Activated T-helper 17 cell treated with anti-CD3 and anti-CD28 coated beads, Interleukin-2, amount 50 U/mL, for 72 hours (primary cell): ENCODE data around the gene OR2AK2. TPM values are rescaled to one million over a fixed set of nuclear protein-coding genes. Genes with fewer than 3 reads are reported as not detected.
A peak's percentile ranks its signal among the peaks of the same experiment; 100 is the strongest.
"Not testable (repeated sequence)": the region's sequence is repeated elsewhere in the genome, so short reads cannot be mapped to it uniquely, and the experiment has no call there.

Experiments used
- ATAC-seq: fragments of 150-1000 bp; cut with Tn5 transposase; replicated peaks from 2 replicates; pipeline ENCODE4 v1.10.0; 2021; ENCODE audit warnings: mild to moderate bottlenecking, moderate library complexity
- H3K27ac Mint-ChIP-seq: one replicate; pipeline ENCODE4 v1.8.0; 2022; ENCODE audit warnings: mixed read lengths
- H3K27me3 Mint-ChIP-seq: one replicate; pipeline ENCODE4 v1.8.0; 2022; ENCODE audit warnings: mixed read lengths
- H3K36me3 Mint-ChIP-seq: one replicate; pipeline ENCODE4 v1.8.0; 2022; ENCODE audit warnings: low read depth, mild to moderate bottlenecking, mixed read lengths
- H3K4me1 Mint-ChIP-seq: one replicate; pipeline ENCODE4 v1.8.0; 2022; ENCODE audit warnings: mixed read lengths
- H3K4me3 Mint-ChIP-seq: one replicate; pipeline ENCODE4 v1.8.0; 2022; ENCODE audit warnings: mild to moderate bottlenecking, mixed read lengths
- H3K9me3 Mint-ChIP-seq: one replicate; pipeline ENCODE4 v1.8.0; 2022; ENCODE audit warnings: mixed read lengths
- total RNA-seq, 2 donors: library from RNA; stranded (reverse); gene quantifications; one replicate each; pipeline ENCODE4 v1.2.3, GENCODE V29; 2022

Gene OR2AK2, protein sequence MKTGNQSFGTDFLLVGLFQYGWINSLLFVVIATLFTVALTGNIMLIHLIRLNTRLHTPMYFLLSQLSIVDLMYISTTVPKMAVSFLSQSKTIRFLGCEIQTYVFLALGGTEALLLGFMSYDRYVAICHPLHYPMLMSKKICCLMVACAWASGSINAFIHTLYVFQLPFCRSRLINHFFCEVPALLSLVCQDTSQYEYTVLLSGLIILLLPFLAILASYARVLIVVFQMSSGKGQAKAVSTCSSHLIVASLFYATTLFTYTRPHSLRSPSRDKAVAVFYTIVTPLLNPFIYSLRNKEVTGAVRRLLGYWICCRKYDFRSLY
- total RNA-seq: under 1 TPM in 1 of 2 donors, not detected in 1; 0.26 TPM

DNA sequence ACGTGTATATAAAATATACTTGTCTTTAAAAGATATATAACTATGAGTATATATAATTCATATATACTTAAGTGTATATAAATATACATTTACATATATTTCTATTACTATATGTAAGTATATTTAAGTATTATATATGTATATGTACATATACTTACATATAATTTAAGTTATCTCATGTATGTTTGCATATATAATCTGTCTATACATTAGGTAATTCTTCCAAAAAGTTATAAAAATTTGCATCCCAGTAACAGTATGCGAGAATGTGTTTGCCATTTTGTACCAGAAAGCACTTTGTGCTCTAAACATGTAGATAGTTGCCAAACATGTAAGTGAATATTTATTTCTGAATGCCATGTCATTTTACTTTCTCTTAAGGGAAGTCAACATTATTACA lies at the start of gene OR2AK2:
Gene OR2AK2 (plus strand): TSS at position 301 of the 400 bp plus-strand sequence. CDS start 144 bp downstream, outside the sequence.
- Mint-ChIP-seq H3K36me3 (no peaks in the 10 kb centered on the region), H3K9me3 (peaks cover 9% of the 10 kb centered on the region), H3K27me3 (no peaks in the 10 kb centered on the region), H3K4me3 (no peak within 1 kb of the TSS), H3K27ac (no peak within 1 kb of the TSS), H3K4me1 (no peaks in the 10 kb centered on the region)
- no peak for ATAC-seq

DNA sequence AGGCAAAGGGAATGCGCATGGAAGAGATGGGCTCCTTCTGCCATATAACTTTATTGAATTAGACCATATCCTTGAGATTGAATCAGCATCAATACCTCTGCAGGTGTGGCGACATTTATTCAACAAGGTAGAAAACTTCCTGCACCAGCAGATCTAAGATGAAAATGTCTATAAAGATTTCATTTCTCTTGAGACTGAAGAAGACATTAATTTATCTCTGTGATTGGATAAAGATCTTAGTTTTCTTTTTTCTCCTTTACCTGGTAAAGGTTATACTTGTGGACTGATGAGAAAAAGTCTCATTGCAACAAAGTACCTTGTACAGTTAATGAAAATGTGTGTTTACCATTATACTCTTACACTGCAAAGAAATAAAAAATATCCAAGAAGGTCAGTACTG lies 45.1 kb upstream of the OR2AK2 start, which contains the start of gene OR2T8:
Gene OR2T8 (plus strand): TSS at position 301 of the 400 bp plus-strand sequence. CDS start 766 bp downstream, outside the sequence.
- no peak within 1 kb of the TSS for H3K4me3 Mint-ChIP-seq
- H3K36me3 Mint-ChIP-seq: no peaks in the 10 kb centered on the region
- no peaks in the 10 kb centered on the region for H3K9me3 Mint-ChIP-seq
- ATAC-seq: no peak
- peaks cover 10% of the 10 kb centered on the region for H3K27me3 Mint-ChIP-seq
- no peaks in the 10 kb centered on the region for H3K4me1 Mint-ChIP-seq
- no peak within 1 kb of the TSS for H3K27ac Mint-ChIP-seq

GRCh38 chr1:247923941-247924340 lies 41.1 kb upstream of the OR2AK2 start:
- Mint-ChIP-seq H3K36me3 (no peaks in the 10 kb centered on the region), H3K9me3 (no peaks in the 10 kb centered on the region), H3K27me3 (peaks cover 4% of the 10 kb centered on the region), H3K4me3 (no peak overlapping the region), H3K4me1 (no peaks in the 10 kb centered on the region), H3K27ac (no peak overlapping the region)
- ATAC-seq: no peak

- Mint-ChIP-seq H3K9me3 (no peaks in the 10 kb centered on the region), H3K27me3 (peaks cover 4% of the 10 kb centered on the region), H3K36me3 (no peaks in the 10 kb centered on the region), H3K4me3 (no peak within 1 kb of the TSS), H3K27ac (no peak within 1 kb of the TSS), H3K4me1 (no peaks in the 10 kb centered on the region)
- ATAC-seq: no peak
Measured at GRCh38 chr1:247924868-247925267, 40.2 kb upstream of the OR2AK2 start, which contains the start of gene OR2AJ1. TSS of gene OR2AJ1 (plus strand) at chr1:247924889. CDS start at chr1:247933769, 8,880 bp downstream.

DNA sequence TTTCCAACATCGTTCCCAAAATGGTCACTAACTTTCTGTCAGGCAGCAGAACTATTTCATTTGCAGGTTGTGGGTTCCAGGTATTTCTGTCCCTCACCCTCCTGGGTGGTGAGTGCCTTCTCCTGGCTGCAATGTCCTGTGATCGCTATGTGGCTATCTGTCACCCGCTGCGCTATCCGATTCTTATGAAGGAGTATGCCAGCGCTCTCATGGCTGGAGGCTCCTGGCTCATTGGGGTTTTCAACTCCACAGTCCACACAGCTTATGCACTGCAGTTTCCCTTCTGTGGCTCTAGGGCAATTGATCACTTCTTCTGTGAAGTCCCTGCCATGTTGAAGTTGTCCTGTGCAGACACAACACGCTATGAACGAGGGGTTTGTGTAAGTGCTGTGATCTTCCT lies 31.0 kb upstream of the OR2AK2 start:
- no peaks in the 10 kb centered on the region for H3K4me1 Mint-ChIP-seq
- no peaks in the 10 kb centered on the region for H3K36me3 Mint-ChIP-seq
- H3K27me3 Mint-ChIP-seq: peaks cover 6% of the 10 kb centered on the region
- no peaks in the 10 kb centered on the region for H3K9me3 Mint-ChIP-seq
- H3K27ac Mint-ChIP-seq: no peak overlapping the region
- ATAC-seq: no peak
- no peak overlapping the region for H3K4me3 Mint-ChIP-seq

DNA sequence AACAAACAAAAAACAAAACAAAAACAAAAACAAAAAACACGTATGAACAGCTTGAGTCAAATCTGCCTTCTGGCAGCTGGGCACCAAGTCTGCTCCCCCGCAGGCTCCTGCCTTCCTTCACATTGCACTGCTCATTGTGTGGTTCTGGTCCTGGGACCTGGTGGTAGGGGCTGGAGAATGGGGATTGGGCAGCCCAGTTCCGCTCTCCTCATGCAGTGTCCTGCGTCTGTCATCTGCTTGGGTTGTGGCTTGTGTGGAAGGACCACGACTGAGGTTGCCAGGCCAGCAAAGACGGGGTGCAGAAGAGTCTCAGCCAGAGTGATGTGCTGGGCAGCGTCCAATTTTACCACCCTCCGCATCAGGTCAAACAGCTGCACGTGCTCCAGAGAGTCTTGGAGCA lies 29.3 kb upstream of the OR2AK2 start:
- Mint-ChIP-seq H3K27ac (no peak overlapping the region), H3K36me3 (no peaks in the 10 kb centered on the region), H3K4me1 (no peaks in the 10 kb centered on the region), H3K27me3 (peaks cover 6% of the 10 kb centered on the region), H3K4me3 (peak overlapping the region; percentile 13), H3K9me3 (no peaks in the 10 kb centered on the region)
- no peak for ATAC-seq

- no peaks in the 10 kb centered on the region for H3K36me3 Mint-ChIP-seq
Measured at GRCh38 chr1:247936415-247936814, 28.6 kb upstream of the OR2AK2 start.

GRCh38 chr1:247936965-247937734 lies 27.9 kb upstream of the OR2AK2 start:
- H3K9me3 Mint-ChIP-seq, H3K4me1 Mint-ChIP-seq, H3K36me3 Mint-ChIP-seq, H3K27me3 Mint-ChIP-seq, H3K27ac Mint-ChIP-seq: not testable (repeated sequence)
- peak overlapping the region; percentile 69 for H3K4me3 Mint-ChIP-seq
- peak; percentile 99 for ATAC-seq

More at GRCh38 chr1:247936415-247936814, 28.6 kb upstream of the OR2AK2 start:
- no peak for ATAC-seq
- Mint-ChIP-seq H3K27ac (no peak overlapping the region), H3K4me1 (no peaks in the 10 kb centered on the region), H3K27me3 (peaks cover 3% of the 10 kb centered on the region), H3K4me3 (peak overlapping the region; percentile 13), H3K9me3 (no peaks in the 10 kb centered on the region)

DNA sequence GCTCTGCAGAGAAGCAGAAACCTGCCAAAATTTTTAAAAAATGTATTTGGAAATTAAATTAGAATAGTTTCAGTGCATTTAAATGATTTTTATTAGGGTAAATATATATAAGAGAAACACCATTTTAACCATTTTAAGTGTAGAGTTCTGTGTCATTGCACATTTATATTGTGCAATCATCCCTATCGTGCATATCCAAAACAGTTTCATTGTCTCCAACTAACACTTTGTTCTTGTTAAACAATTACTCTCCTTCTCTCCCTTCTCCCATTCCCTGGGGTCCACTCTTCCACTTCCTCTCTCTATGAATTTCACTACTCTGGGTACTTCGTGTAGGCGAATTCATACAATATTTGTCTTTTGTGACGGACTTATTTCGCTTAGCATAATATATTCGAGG lies 22.4 kb upstream of the OR2AK2 start:
- Mint-ChIP-seq H3K36me3 (no peaks in the 10 kb centered on the region), H3K9me3 (peaks cover 3% of the 10 kb centered on the region), H3K4me3 (no peak overlapping the region), H3K27ac (no peak overlapping the region), H3K27me3 (peaks cover 2% of the 10 kb centered on the region), H3K4me1 (no peaks in the 10 kb centered on the region)
- no peak for ATAC-seq

DNA sequence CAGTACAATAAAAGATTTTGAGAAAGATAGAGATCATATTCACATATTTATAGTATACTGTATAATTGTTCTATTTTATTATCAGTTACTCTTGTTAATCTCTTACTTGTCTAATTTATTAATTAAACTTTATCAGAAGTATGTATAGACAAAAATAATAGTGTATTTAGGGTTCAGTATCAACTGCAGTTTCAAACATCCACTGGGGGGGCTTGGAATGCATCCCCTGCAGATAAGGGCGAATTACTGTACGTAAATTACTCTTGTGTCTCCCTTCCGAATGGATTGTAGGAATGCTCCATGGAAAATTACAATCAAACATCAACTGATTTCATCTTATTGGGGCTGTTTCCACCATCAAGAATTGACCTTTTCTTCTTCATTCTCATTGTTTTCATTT lies 16.5 kb upstream of the OR2AK2 start, which contains the start of gene OR2L8:
Gene OR2L8 (plus strand): TSS at position 301 of the 400 bp plus-strand sequence. CDS start 0 bp downstream, at position 301.
- no peak for ATAC-seq
- Mint-ChIP-seq H3K4me1 (no peaks in the 10 kb centered on the region), H3K4me3 (no peak within 1 kb of the TSS), H3K27me3 (peaks cover 2% of the 10 kb centered on the region), H3K9me3 (peaks cover 3% of the 10 kb centered on the region), H3K27ac (no peak within 1 kb of the TSS), H3K36me3 (no peaks in the 10 kb centered on the region)

- H3K4me3 Mint-ChIP-seq: no peak overlapping the region
- no peaks in the 10 kb centered on the region for H3K36me3 Mint-ChIP-seq
- no peak for ATAC-seq
- H3K4me1 Mint-ChIP-seq: no peaks in the 10 kb centered on the region
- H3K27ac Mint-ChIP-seq: no peak overlapping the region
- no peaks in the 10 kb centered on the region for H3K27me3 Mint-ChIP-seq
- H3K9me3 Mint-ChIP-seq: peaks cover 5% of the 10 kb centered on the region
Measured at GRCh38 chr1:247953408-247953807, 11.6 kb upstream of the OR2AK2 start.

DNA sequence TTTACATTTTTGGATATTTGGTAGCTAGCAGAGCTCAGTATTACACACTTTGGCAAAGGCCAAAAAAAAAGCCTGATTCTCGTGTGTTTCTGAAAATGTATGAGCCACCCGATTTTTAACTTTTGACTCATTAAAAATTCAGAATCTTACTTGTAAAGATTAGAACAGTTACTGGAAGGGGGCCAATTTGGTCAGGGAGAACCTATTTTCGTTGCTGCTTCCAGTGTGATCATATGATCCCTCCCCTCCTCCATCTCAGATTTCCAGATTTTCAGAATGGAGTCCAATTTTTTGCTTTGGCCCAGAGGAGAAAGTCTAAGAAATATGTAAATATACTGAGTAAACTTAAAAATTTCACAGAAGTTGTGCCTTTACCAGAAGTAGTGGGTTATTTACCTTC lies 3.2 kb upstream of the OR2AK2 start:
- Mint-ChIP-seq H3K4me3 (no peak overlapping the region), H3K36me3 (no peaks in the 10 kb centered on the region), H3K27ac (no peak overlapping the region), H3K27me3 (no peaks in the 10 kb centered on the region), H3K4me1 (no peaks in the 10 kb centered on the region), H3K9me3 (peaks cover 16% of the 10 kb centered on the region)
- ATAC-seq: no peak

GRCh38 chr1:247962911-247963588 lies 2.0 kb upstream of the OR2AK2 start:
- Mint-ChIP-seq H3K27ac (no peak overlapping the region), H3K4me3 (no peak overlapping the region), H3K36me3 (no peaks in the 10 kb centered on the region), H3K27me3 (no peaks in the 10 kb centered on the region), H3K9me3 (peaks cover 15% of the 10 kb centered on the region), H3K4me1 (no peaks in the 10 kb centered on the region)
- ATAC-seq: no peak

- H3K27me3 Mint-ChIP-seq: no peaks in the 10 kb centered on the region
- no peak for ATAC-seq
- H3K9me3 Mint-ChIP-seq: peaks cover 3% of the 10 kb centered on the region
- no peaks in the 10 kb centered on the region for H3K4me1 Mint-ChIP-seq
- H3K36me3 Mint-ChIP-seq: no peaks in the 10 kb centered on the region
- H3K27ac Mint-ChIP-seq: no peak overlapping the region
- no peak overlapping the region for H3K4me3 Mint-ChIP-seq
Measured at GRCh38 chr1:247966532-247967204, 1.6 kb downstream of the OR2AK2 start.
